ENCODE results near the gene TMEM175.
"Not testable (repeated sequence)": the region's sequence is repeated elsewhere in the genome, so short reads cannot be mapped to it uniquely, and the experiment has no call there.

DNA sequence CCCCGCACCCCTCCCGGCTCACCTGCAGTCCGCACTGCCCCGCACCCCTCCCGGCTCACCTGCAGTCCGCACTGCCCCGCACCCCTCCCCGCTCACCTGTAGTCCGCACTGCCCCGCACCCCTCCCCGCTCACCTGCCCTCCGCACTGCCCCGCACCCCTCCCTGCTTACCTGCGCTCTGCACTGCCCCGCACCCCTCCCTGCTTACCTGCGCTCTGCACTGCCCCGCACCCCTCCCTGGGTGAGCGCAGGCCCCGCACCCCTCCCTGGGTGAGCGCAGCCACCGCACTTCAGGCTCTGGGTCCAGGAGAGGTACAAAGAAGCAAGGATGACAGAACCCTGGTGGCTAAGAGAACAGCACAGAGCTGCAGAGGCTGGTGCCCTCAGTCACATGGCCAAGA, 4.7 kb upstream of the TMEM175 start:
- TF ChIP-seq, protein P1, sequence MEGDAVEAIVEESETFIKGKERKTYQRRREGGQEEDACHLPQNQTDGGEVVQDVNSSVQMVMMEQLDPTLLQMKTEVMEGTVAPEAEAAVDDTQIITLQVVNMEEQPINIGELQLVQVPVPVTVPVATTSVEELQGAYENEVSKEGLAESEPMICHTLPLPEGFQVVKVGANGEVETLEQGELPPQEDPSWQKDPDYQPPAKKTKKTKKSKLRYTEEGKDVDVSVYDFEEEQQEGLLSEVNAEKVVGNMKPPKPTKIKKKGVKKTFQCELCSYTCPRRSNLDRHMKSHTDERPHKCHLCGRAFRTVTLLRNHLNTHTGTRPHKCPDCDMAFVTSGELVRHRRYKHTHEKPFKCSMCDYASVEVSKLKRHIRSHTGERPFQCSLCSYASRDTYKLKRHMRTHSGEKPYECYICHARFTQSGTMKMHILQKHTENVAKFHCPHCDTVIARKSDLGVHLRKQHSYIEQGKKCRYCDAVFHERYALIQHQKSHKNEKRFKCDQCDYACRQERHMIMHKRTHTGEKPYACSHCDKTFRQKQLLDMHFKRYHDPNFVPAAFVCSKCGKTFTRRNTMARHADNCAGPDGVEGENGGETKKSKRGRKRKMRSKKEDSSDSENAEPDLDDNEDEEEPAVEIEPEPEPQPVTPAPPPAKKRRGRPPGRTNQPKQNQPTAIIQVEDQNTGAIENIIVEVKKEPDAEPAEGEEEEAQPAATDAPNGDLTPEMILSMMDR (IDR thresholded peaks at IDR 0.05) = not testable (repeated sequence)
- TF ChIP-seq POLR2A, EP300, POLR2AphosphoS5 (IDR thresholded peaks at IDR 0.05): not testable (repeated sequence)
